GM23338 (cell line): ENCODE data around the gene ARHGEF38. TPM values are rescaled to one million over a fixed set of nuclear protein-coding genes. Genes with fewer than 3 reads are reported as not detected.
A peak's percentile ranks its signal among the peaks of the same experiment; 100 is the strongest.

Experiments
- ATAC-seq: fragments of 200-7000 bp; cut with Tn5 transposase; 3 replicates; pipeline ENCODE4 v1.9.1; 2020
- DNase-seq: peaks from one replicate; pipeline ENCODE4 v3.0.0-alpha.2; 2015; ENCODE audit warnings: low spot score
- H2AFZ ChIP-seq: fragments of 200-600 bp; sonication (generic); 2 replicates; pipeline ENCODE4 v1.8.0; 2016; ENCODE audit warnings: antibody characterized with exemption, mild to moderate bottlenecking, moderate library complexity
- H3F3A ChIP-seq: fragments of 200-600 bp; sonication (generic); replicated peaks from 2 replicates; pipeline ENCODE4 v1.8.0; 2017; ENCODE audit warnings: antibody characterized with exemption, mixed run types, low read depth
- H3K27ac ChIP-seq: fragments of 200-600 bp; sonication (generic); 2 replicates; pipeline ENCODE4 v1.6.1; 2016; ENCODE audit warnings: low read depth
- H3K27me3 ChIP-seq: fragments of 200-600 bp; sonication (generic); 2 replicates; pipeline ENCODE4 v1.8.0; 2016; ENCODE audit warnings: mild to moderate bottlenecking, mixed run types, moderate library complexity; ENCODE audit not compliant: insufficient read depth
- H3K36me3 ChIP-seq: fragments of 200-600 bp; sonication (generic); 2 replicates; pipeline ENCODE4 v1.8.0; 2016; ENCODE audit warnings: mild to moderate bottlenecking; ENCODE audit not compliant: insufficient read depth
- H3K4me1 ChIP-seq: fragments of 200-600 bp; sonication (generic); 2 replicates; pipeline ENCODE4 v1.8.0; 2016; ENCODE audit warnings: mild to moderate bottlenecking, moderate library complexity; ENCODE audit not compliant: insufficient read depth
- H3K4me2 ChIP-seq: fragments of 200-600 bp; sonication (generic); 2 replicates; pipeline ENCODE4 v1.7.1; 2017; ENCODE audit warnings: mixed run types
- H3K4me3 ChIP-seq: fragments of 200-600 bp; sonication (generic); 2 replicates; pipeline ENCODE4 v1.6.1; 2016; ENCODE audit warnings: mixed run types
- H3K79me2 ChIP-seq: fragments of 200-600 bp; sonication (generic); replicated peaks from 2 replicates; pipeline ENCODE4 v1.8.0; 2017; ENCODE audit warnings: mild to moderate bottlenecking; ENCODE audit not compliant: insufficient read depth
- H3K9me2 ChIP-seq: fragments of 200-600 bp; sonication (generic); 2 replicates; pipeline ENCODE4 v1.8.0; 2017; ENCODE audit not compliant: insufficient read depth
- H4K20me1 ChIP-seq: fragments of 200-600 bp; sonication (generic); replicated peaks from 2 replicates; pipeline ENCODE4 v1.8.0; 2017; ENCODE audit warnings: mild to moderate bottlenecking; ENCODE audit not compliant: insufficient read depth
- H3K27ac Mint-ChIP-seq: 2 replicates; pipeline ENCODE4 v1.8.0; 2020; ENCODE audit warnings: inconsistent platforms, mild to moderate bottlenecking, moderate library complexity, mixed read lengths
- H3K27me3 Mint-ChIP-seq: 3 replicates; pipeline ENCODE4 v1.8.0; 2022; ENCODE audit warnings: low read depth, mild to moderate bottlenecking, moderate library complexity, mixed read lengths, inconsistent platforms; ENCODE audit not compliant: insufficient read depth, poor library complexity
- H3K36me3 Mint-ChIP-seq: 3 replicates; pipeline ENCODE4 v1.8.0; 2021; ENCODE audit warnings: low read depth, mild to moderate bottlenecking, inconsistent platforms, moderate library complexity, mixed read lengths
- H3K4me1 Mint-ChIP-seq: 3 replicates; pipeline ENCODE4 v1.8.0; 2020; ENCODE audit warnings: mild to moderate bottlenecking, inconsistent platforms, mixed read lengths
- H3K4me3 Mint-ChIP-seq: 3 replicates; pipeline ENCODE4 v1.8.0; 2021; ENCODE audit warnings: moderate library complexity, mild to moderate bottlenecking, inconsistent platforms, mixed read lengths
- H3K9me3 Mint-ChIP-seq: 3 replicates; pipeline ENCODE4 v1.8.0; 2020; ENCODE audit warnings: moderate library complexity, mild to moderate bottlenecking, inconsistent platforms, mixed read lengths
- EZH2phosphoT487 ChIP-seq: fragments of 200-600 bp; sonication (generic); IDR thresholded peaks from one replicate; pipeline ENCODE4 v1.8.1; 2018; ENCODE audit warnings: antibody characterized with exemption; ENCODE audit not compliant: unreplicated experiment
- POLR2AphosphoS5 ChIP-seq: IDR thresholded peaks from 2 replicates; pipeline ENCODE4 v1.6.1; 2016; ENCODE audit warnings: antibody characterized with exemption, low read depth
- REST ChIP-seq: IDR thresholded peaks from one replicate; pipeline ENCODE4 v1.6.1; 2018; ENCODE audit warnings: antibody characterized with exemption; ENCODE audit not compliant: unreplicated experiment
- ZNF114 ChIP-seq: fragments of 250-450 bp; sonication (Bioruptor Pico); IDR thresholded peaks from 2 replicates; pipeline ENCODE4 v1.5.0; 2020; ENCODE audit warnings: mild to moderate bottlenecking, moderate library complexity
- ZNF462 ChIP-seq: fragments of 250-450 bp; sonication (Bioruptor Pico); IDR thresholded peaks from 2 replicates; pipeline ENCODE4 v1.5.0; 2020; ENCODE audit warnings: mild to moderate bottlenecking, moderate library complexity
- polyA plus RNA-seq: library from polyadenylated mRNA; unstranded; fragments of >200 nt; fragmentation: Nextera tagmentation; extraction: Ambion mirVana; gene quantifications from 2 replicates; pipeline ENCODE4 v1.2.1, GENCODE V29; 2016
- total RNA-seq: library from RNA; depleted of rRNA; stranded (reverse); fragments of >200 nt; shearing (Covaris generic); gene quantifications from 2 replicates; pipeline ENCODE4 v1.2.3, GENCODE V29; 2014

ARHGEF38 gene
- total and polyA plus RNA-seq, 2 experiments from 2014 or later = 0.58 TPM; not detected in 1

- TF ChIP-seq ZNF462 (CRISPR knock-in tag) (no peak), EZH2phosphoT487 (no peak), POLR2AphosphoS5 (no peak), ZNF114 (no peak)
Measured at GRCh38 chr4:105709081-105709450, 156.6 kb downstream of the ARHGEF38 start (continued).

- Histone ChIP-seq H3K27ac (peak overlapping the region; percentile 28; the same call in 1 of the 2 replicates), H3K79me2 (peaks cover 70% of the 10 kb centered on the region), H3K9me2 (no peaks in the 10 kb centered on the region), H3K36me3 (no peaks in the 10 kb centered on the region), H3K27me3 (no peaks in the 10 kb centered on the region), H3K4me3 (peak overlapping the region; percentile 71), H3K4me1 (peaks cover 15% of the 10 kb centered on the region; the same call in 1 of the 2 replicates), H3F3A (no peaks in the 10 kb centered on the region), H3K4me2 (peak overlapping the region; percentile 92), H4K20me1 (no peaks in the 10 kb centered on the region), H2AFZ (no peak overlapping the region)
- Mint-ChIP-seq H3K9me3 (no peaks in the 10 kb centered on the region), H3K27ac (no peak overlapping the region), H3K4me1 (peaks cover 13% of the 10 kb centered on the region), H3K27me3 (no peaks in the 10 kb centered on the region), H3K4me3 (peak overlapping the region; percentile 89), H3K36me3 (no peaks in the 10 kb centered on the region)
- DNase-seq = peak; percentile 7
- ATAC-seq = no peak
- TF ChIP-seq ZNF462 (CRISPR knock-in tag) (no peak), ZNF114 (no peak), REST (no peak)
Measured at GRCh38 chr4:105710012-105710600, 157.7 kb downstream of the ARHGEF38 start.
